HG03571 (cell line): ENCODE results near the gene TRIM43.
"Not testable (repeated sequence)": the region's sequence is repeated elsewhere in the genome, so short reads cannot be mapped to it uniquely, and the experiment has no call there.

Source experiments
- ATAC-seq: cut with Tn5 transposase; IDR thresholded peaks from one replicate; pipeline ENCODE4 v1.9.1; 2021; ENCODE audit not compliant: unreplicated experiment

Gene TRIM43

DNA sequence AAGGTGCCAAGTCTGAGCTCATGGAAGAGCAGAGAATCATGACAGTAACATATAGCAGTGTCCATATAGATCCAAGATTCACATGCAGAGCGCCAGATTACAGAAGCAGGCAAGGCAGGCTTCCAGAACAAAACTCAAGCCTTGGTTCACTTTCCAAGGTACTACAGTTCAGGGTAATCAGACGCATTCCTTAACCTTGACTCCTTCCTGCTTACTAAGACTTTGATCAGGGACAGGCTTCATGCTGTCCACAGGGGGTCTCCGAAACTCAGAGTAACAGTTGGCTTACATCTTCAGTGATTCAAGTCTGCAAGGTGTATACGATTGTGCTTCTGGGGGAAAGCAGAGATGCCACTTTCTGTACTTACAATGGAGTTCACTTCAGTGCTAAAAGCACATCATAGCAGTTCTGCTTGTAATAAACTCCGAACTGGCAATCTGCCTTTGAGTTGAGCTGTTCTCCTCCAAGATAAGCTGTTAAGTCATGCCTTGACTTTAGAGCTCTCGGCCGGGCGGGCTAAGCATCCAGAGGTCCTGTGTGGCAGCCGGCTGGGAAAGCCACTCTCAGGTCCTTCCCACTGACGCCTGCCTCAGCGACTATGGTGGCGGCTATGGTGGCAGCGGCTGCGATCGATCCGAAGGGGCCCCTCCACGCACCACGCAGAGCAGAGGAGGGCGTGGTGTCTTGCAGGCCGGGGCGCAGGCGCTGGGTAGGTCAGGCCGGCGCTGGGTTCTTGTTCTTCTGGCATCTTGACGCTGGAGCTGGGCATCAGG is 48.9 kb downstream of the TRIM43 start:
- not testable (repeated sequence) for ATAC-seq

DNA sequence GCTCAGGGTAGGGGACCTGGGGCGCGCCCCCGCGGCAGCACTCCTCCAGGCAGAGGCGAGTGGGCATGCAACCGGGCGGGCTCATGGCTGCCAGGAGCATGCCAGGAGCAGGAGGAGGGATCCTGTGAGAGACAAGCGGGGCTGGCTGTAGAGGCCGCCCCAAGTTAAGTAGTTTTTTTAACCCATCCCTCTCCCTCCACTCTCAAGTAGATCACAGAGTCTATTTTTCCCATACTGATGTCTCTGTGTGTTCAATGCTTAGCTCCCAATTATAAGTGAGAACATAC is 49.4 kb downstream of the TRIM43 start:
- not testable (repeated sequence) for ATAC-seq

DNA sequence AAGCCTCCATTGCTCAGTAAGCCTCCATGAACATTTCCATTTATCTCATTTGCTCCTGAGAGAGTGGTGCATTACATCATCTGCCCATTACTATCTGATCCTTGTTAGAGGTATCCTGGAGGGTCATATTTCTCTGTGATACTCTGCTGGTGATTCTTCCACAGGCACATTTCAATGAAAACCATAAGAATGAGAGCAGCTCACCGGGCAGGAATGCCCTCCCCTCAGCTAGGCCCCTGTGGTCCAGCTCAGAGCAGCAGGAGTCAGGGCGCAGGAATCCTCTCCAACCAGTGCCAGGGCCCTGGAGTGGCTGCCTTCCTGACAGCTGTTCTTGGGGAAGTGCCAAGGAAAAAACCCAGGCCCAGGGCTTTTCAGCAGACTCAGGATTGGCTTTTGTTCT is 50.0 kb downstream of the TRIM43 start:
- ATAC-seq: not testable (repeated sequence)

DNA sequence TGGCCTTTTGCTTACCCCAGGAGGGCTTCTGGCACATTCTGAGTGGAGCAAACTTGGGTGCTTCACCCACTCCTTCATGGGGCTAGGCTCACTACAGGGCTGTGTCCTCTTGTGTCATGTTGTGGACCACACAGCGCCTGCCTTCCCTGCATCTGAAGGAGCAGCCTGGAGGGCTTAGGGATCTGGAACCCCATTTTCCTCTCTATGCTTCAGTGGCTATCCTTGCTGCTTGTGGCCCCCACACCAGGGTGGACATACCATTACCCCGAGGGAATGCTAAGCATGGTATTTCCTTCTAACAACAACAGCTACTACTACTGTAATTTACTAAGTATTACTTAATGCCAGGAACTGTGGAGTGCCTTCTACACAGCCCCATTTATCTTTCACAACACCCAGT is 50.6 kb downstream of the TRIM43 start:
- ATAC-seq: not testable (repeated sequence)

DNA sequence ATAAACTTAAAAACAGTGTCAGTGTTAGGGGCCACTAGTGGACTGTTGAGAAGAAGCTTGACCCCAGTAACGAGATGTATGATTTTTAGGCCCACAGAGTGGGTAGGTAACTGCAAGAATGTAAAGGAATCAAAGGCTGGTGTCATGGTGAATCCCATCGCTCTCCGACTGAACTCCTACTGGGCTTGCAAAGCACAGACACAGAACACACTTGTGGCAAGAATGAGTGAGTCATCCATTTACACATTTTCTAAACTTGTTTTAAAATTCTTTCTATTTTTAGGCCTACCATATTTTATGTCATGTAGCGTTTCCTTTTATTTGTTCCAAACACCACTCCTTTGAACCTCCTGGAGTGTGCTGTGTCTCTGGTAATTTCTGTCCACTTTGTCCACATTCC is 51.1 kb downstream of the TRIM43 start:
- not testable (repeated sequence) for ATAC-seq

DNA sequence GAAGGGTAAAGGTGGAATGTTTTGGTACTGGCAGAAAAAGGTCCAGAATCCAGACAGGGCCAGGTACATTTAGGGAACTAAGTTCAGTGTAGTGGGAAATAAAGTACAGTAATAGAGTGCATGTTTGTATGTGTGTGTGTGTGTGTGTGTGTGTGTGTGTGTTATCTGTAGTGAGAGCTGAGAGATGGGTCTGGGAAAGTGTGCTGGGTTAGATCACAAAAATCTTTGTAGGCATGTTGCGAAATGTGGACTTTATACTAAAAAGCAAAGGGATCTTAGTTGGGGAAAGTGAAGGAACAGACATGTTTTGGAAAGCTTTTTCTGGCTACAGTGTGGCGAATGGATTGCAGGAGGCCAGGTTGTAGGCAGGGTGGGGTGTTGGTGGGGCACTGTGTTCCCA is 53.5 kb downstream of the TRIM43 start:
- not testable (repeated sequence) for ATAC-seq

DNA sequence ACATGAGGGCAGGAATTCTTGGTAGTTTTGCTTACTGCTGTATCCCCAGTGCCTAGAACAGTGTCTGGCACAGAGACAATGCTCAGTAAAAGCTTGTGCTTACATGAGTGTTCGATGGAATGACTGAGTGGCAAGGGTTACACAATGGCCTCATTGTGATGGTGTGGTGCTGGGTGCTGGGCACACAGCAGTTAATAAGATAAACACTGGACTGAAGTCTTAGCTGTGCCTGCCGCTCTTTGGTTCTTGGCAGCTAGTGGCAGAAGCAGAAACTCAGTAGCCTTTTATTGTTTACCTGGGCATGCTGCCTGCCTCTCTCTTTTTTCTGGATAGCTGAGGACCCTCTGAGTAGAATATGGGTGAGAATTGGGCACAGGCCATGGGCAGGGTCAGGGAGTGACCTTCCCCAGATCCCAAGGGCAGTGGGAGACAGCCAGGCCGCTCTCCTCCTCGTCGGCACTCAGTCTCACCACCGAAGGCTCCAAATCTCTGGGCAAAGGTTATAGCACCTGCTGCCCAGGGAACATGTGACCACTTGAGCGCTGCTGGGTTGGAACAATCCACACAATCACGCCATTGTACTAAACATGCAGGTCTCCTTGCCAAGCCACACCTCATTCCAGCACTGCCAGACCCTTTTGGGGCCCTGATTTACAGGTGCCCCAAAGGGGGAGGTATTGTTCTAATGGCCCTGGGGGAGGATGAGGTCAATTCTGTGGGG is 54.6 kb downstream of the TRIM43 start:
- not testable (repeated sequence) for ATAC-seq

DNA sequence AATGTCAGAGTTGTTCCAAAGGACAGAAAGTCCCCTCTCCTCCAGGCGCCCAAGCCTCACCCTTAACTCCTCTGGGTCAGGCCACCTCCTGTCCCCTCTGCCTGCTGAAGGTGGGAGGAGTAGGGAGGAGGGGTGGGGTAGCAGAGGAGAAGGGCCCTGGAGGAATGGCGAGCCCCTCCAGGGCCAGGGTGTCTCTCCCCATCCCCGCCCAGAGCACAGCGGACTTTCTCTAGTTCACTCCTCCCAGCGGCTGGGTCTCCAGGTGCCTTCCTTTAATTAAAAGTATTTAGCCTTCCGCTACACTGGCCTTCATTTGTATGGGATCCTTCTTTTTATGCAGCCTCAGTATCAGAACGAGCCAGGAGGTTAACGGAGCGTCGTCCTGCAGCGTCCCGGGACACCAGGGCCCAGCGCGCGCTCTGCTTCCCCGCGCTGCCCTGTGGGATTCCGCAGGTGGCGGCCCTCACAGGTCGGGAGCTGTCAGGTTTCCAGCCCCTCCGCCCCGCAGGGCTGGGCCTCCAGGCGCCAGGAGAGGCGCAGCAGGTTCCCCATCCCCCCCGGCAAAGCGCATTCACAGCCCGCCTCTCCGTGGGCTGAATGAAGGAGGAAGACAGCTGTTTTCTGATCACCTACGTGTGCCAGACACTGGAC is 57.2 kb downstream of the TRIM43 start:
- ATAC-seq: not testable (repeated sequence)
